Upper lobe of left lung (tissue), 6 donors: ENCODE data around the gene SRSF9. TPM values are rescaled to one million over a fixed set of nuclear protein-coding genes. Genes with fewer than 3 reads are reported as not detected.

Experiments
- ATAC-seq, 2 donors: fragments of 200-7000 bp; cut with Tn5 transposase; one replicate each; pipeline ENCODE4 v1.9.1; 2022; ENCODE audit warnings: mild to moderate bottlenecking in 2 of 2, moderate library complexity in 2 of 2; ENCODE audit not compliant: low FRiP score in 2 of 2
- DNase-seq, 2 donors: peaks; one replicate each; pipeline ENCODE4 v3.0.0-alpha.2; 2019 to 2020
- H3K27ac ChIP-seq, 4 donors: fragments of 200-600 bp; sonication (generic); one replicate each; pipeline ENCODE4 v1.5.1; 2016 to 2019
- H3K27me3 ChIP-seq, 4 donors: fragments of 200-600 bp; sonication (generic); one replicate each; pipeline ENCODE4 v1.5.1; 2017 to 2019
- H3K36me3 ChIP-seq, 4 donors: fragments of 200-600 bp; sonication (generic); one replicate each; pipeline ENCODE4 v1.5.1; 2016 to 2019
- H3K4me1 ChIP-seq, 4 donors: fragments of 200-600 bp; sonication (generic); one replicate each; pipeline ENCODE4 v1.5.1; 2018 to 2019
- H3K4me3 ChIP-seq, 4 donors: fragments of 200-600 bp; sonication (generic); one replicate each; pipeline ENCODE4 v1.5.1; 2017 to 2019; ENCODE audit warnings: mild to moderate bottlenecking in 2 of 4, moderate library complexity in 1 of 4
- H3K9me3 ChIP-seq, 4 donors: fragments of 200-600 bp; sonication (generic); one replicate each; pipeline ENCODE4 v1.5.1; 2018 to 2019
- CTCF ChIP-seq, 6 experiments: fragments of 450-650 bp in 4 of 6; fragments of 200-600 bp in 2 of 6; sonication (generic) in 2 of 6; IDR thresholded peaks; one replicate each; pipeline ENCODE4 v1.5.1; 2016 to 2019; ENCODE audit warnings: antibody characterized with exemption in 6 of 6
- EP300 ChIP-seq, 4 donors: sonication (generic); formaldehyde crosslinking; IDR thresholded peaks; one replicate each; pipeline ENCODE4 v1.5.1; 2017; ENCODE audit warnings: antibody characterized with exemption in 4 of 4, control low read depth in 2 of 4
- POLR2A ChIP-seq, 4 donors: fragments of 450-650 bp; IDR thresholded peaks; one replicate each; pipeline ENCODE4 v1.5.1; 2016 to 2017; ENCODE audit warnings: antibody characterized with exemption in 4 of 4, mild to moderate bottlenecking in 2 of 4
- POLR2AphosphoS5 ChIP-seq, 2 donors: sonication (generic); formaldehyde crosslinking; IDR thresholded peaks; one replicate each; pipeline ENCODE4 v1.5.1; 2017; ENCODE audit warnings: antibody characterized with exemption in 2 of 2
- WGBS, 2 donors: methylation state at CpG; one replicate each; pipeline ENCODE4 v1.1.5; 2017 to 2018; 5-methylcytosine and 5-hydroxymethylcytosine counted together
- total RNA-seq, 6 donors: library from RNA; depleted of rRNA in 4 of 6; stranded (reverse); fragments of >200 nt in 4 of 6; gene quantifications; one replicate each; pipeline versions ENCODE4 v1.1.0 to v1.2.1, GENCODE V29; 2016 to 2021
- donor health status: DM: no; HTN: no; CAD: no; lungs with moderate emphysema.
- donor health status: DM: no; HTN: yes; CAD: no; lungs with severe emphysema.

The SRSF9 gene
- total RNA-seq, 6 donors from 2014 or later = 74.5 to 127 (median 107) TPM

- Histone ChIP-seq H3K27me3 (no peaks in the 10 kb centered on the region), H3K36me3 (peaks cover 48 to 100% (median 83%) of the 10 kb centered on the region in 4 donors), H3K4me1 (peaks cover 7 to 14% (median 11%) of the 10 kb centered on the region in 4 donors), H3K9me3 (no peaks in the 10 kb centered on the region), H3K4me3 (no peak overlapping the region), H3K27ac (no peak overlapping the region)
- ATAC-seq (no peak), DNase-seq (no peak)
- 86 to 89% methylated on average over 3 of the region's 3 CpGs for WGBS, 2 donors
- TF ChIP-seq POLR2AphosphoS5 (IDR thresholded peaks at IDR 0.05) = no peak
- no peak for TF ChIP-seq CTCF (IDR thresholded peaks at IDR 0.05)
- no peak for TF ChIP-seq POLR2A (IDR thresholded peaks at IDR 0.05)
- TF ChIP-seq EP300 (IDR thresholded peaks at IDR 0.05) = no peak
These were observed 7.4 kb downstream of the SRSF9 start for GRCh38 chr12:120462099-120462640.

GRCh38 chr12:120460157-120460556, 9.4 kb downstream of the SRSF9 start:
- Histone ChIP-seq H3K4me3 (no peak overlapping the region), H3K27ac (no peak overlapping the region), H3K4me1 (no peaks in the 10 kb centered on the region), H3K9me3 (no peaks in the 10 kb centered on the region), H3K36me3 (peaks cover 50 to 100% (median 84%) of the 10 kb centered on the region in 4 donors), H3K27me3 (no peaks in the 10 kb centered on the region)
- ATAC-seq = no peak
- 94 to 96% methylated on average over 3 of the region's 3 CpGs for WGBS, 2 donors
- no peak for TF ChIP-seq CTCF (IDR thresholded peaks at IDR 0.05)
- TF ChIP-seq POLR2AphosphoS5 (IDR thresholded peaks at IDR 0.05) = no peak
- no peak for TF ChIP-seq EP300 (IDR thresholded peaks at IDR 0.05)
- TF ChIP-seq POLR2A (IDR thresholded peaks at IDR 0.05) = no peak
- DNase-seq = no peak

GRCh38 chr12:120457133-120457532, 12.4 kb downstream of the SRSF9 start:
- TF ChIP-seq POLR2AphosphoS5 (IDR thresholded peaks at IDR 0.05) = no peak
- no peak for TF ChIP-seq CTCF (IDR thresholded peaks at IDR 0.05)
- TF ChIP-seq EP300 (IDR thresholded peaks at IDR 0.05) = no peak
- TF ChIP-seq POLR2A (IDR thresholded peaks at IDR 0.05) = no peak
- WGBS, 2 donors = 86 to 91% methylated on average over 6 of the region's 6 CpGs
- ATAC-seq = no peak

GRCh38 chr12:120455302-120455701, 14.2 kb downstream of the SRSF9 start:
- Histone ChIP-seq H3K36me3 (peaks cover 25 to 74% (median 46%) of the 10 kb centered on the region in 4 donors), H3K27ac (no peak overlapping the region), H3K4me3 (no peak overlapping the region), H3K9me3 (no peaks in the 10 kb centered on the region), H3K27me3 (no peaks in the 10 kb centered on the region), H3K4me1 (no peaks in the 10 kb centered on the region)
- WGBS, 2 donors = 87 to 96% methylated on average over 7 of the region's 7 CpGs
- TF ChIP-seq POLR2A (IDR thresholded peaks at IDR 0.05) = no peak
- no peak for TF ChIP-seq CTCF (IDR thresholded peaks at IDR 0.05)
- no peak for TF ChIP-seq POLR2AphosphoS5 (IDR thresholded peaks at IDR 0.05)
- TF ChIP-seq EP300 (IDR thresholded peaks at IDR 0.05) = no peak
- ATAC-seq (no peak), DNase-seq (no peak)

More at GRCh38 chr12:120457133-120457532, 12.4 kb downstream of the SRSF9 start:
- no peak for DNase-seq
- Histone ChIP-seq H3K27ac (no peak overlapping the region), H3K27me3 (no peaks in the 10 kb centered on the region), H3K36me3 (peaks cover 33 to 87% (median 60%) of the 10 kb centered on the region in 4 donors), H3K9me3 (no peaks in the 10 kb centered on the region), H3K4me3 (no peak overlapping the region), H3K4me1 (no peaks in the 10 kb centered on the region)

- H3K4me1 ChIP-seq = no peaks in the 10 kb centered on the region
- TF ChIP-seq CTCF (IDR thresholded peaks at IDR 0.05) = peak in 4 of 6 experiments; percentile 25 to 47 (median 36)
- TF ChIP-seq POLR2AphosphoS5 (IDR thresholded peaks at IDR 0.05) = no peak
- H3K36me3 ChIP-seq = peaks cover 15 to 65% (median 37%) of the 10 kb centered on the region in 4 donors
- 77 to 85% methylated on average over 4 of the region's 4 CpGs for WGBS, 2 donors
- no peaks in the 10 kb centered on the region for H3K27me3 ChIP-seq
- H3K27ac ChIP-seq = no peak overlapping the region
- peak in 1 of 2 donors; percentile 50 for ATAC-seq
- no peaks in the 10 kb centered on the region for H3K9me3 ChIP-seq
- H3K4me3 ChIP-seq = no peak overlapping the region
- DNase-seq = no peak
These were observed 15.6 kb downstream of the SRSF9 start for GRCh38 chr12:120453977-120454376.
